ENCODE results near the gene ZNRF1. TPM values are rescaled to one million over a fixed set of nuclear protein-coding genes. Genes with fewer than 3 reads are reported as not detected.

The ZNRF1 gene
- total RNA-seq, 1 experiment from 2014 or later = 16.8 TPM

- no peak for DNase-seq (ENCODE audit: low read depth)
Observed at GRCh38 chr16:75096656-75097055, 97.8 kb downstream of the ZNRF1 start.

GRCh38 chr16:75097191-75097761, 98.5 kb downstream of the ZNRF1 start:
- no peak for DNase-seq (ENCODE audit: low read depth)

GRCh38 chr16:75097941-75098901, 99.4 kb downstream of the ZNRF1 start:
- no peak for DNase-seq (ENCODE audit: low read depth)

- no peak for DNase-seq (ENCODE audit: low read depth)
Observed at GRCh38 chr16:75099075-75099667, 100.3 kb downstream of the ZNRF1 start.

GRCh38 chr16:75099738-75100602, 101.1 kb downstream of the ZNRF1 start:
- no peak for DNase-seq (ENCODE audit: low read depth)

- no peak for DNase-seq (ENCODE audit: low read depth)
Observed at GRCh38 chr16:75100603-75100990, 101.8 kb downstream of the ZNRF1 start.

GRCh38 chr16:75101635-75102034, 102.8 kb downstream of the ZNRF1 start:
- no peak for DNase-seq (ENCODE audit: low read depth)

GRCh38 chr16:75102595-75102994, 103.8 kb downstream of the ZNRF1 start:
- no peak for DNase-seq (ENCODE audit: low read depth)

- no peak for DNase-seq (ENCODE audit: low read depth)
Observed at GRCh38 chr16:75103994-75104393, 105.2 kb downstream of the ZNRF1 start.

GRCh38 chr16:75104836-75105235, 106.0 kb downstream of the ZNRF1 start:
- DNase-seq (ENCODE audit: low read depth) = no peak

GRCh38 chr16:75105306-75106061, 106.7 kb downstream of the ZNRF1 start:
- DNase-seq (ENCODE audit: low read depth) = no peak

GRCh38 chr16:75106351-75107274, 107.8 kb downstream of the ZNRF1 start:
- DNase-seq (ENCODE audit: low read depth) = no peak

GRCh38 chr16:75107505-75107904, 108.7 kb downstream of the ZNRF1 start:
- no peak for DNase-seq (ENCODE audit: low read depth)

- peak; percentile 97 for DNase-seq (ENCODE audit: low read depth)
Observed at GRCh38 chr16:75108792-75109731, 110.2 kb downstream of the ZNRF1 start.

GRCh38 chr16:75109732-75110243, 111.0 kb downstream of the ZNRF1 start:
- DNase-seq (ENCODE audit: low read depth) = peak; percentile 72

- peak; percentile 93 for DNase-seq (ENCODE audit: low read depth)
Observed at GRCh38 chr16:75110637-75111513, 112.1 kb downstream of the ZNRF1 start.

GRCh38 chr16:75111514-75111940, 112.7 kb downstream of the ZNRF1 start:
- DNase-seq (ENCODE audit: low read depth) = no peak

Measured in LHCN-M2 (cell line).